NCI-H146 (cell line): Measurements from ENCODE around the gene TRMT10B.

ENCODE experiments used
- DNase-seq: peaks from one replicate; lab custom pipeline; 2025; lab: John Stamatoyannopoulos, UW

Gene TRMT10B, protein sequence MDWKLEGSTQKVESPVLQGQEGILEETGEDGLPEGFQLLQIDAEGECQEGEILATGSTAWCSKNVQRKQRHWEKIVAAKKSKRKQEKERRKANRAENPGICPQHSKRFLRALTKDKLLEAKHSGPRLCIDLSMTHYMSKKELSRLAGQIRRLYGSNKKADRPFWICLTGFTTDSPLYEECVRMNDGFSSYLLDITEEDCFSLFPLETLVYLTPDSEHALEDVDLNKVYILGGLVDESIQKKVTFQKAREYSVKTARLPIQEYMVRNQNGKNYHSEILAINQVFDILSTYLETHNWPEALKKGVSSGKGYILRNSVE

DNA sequence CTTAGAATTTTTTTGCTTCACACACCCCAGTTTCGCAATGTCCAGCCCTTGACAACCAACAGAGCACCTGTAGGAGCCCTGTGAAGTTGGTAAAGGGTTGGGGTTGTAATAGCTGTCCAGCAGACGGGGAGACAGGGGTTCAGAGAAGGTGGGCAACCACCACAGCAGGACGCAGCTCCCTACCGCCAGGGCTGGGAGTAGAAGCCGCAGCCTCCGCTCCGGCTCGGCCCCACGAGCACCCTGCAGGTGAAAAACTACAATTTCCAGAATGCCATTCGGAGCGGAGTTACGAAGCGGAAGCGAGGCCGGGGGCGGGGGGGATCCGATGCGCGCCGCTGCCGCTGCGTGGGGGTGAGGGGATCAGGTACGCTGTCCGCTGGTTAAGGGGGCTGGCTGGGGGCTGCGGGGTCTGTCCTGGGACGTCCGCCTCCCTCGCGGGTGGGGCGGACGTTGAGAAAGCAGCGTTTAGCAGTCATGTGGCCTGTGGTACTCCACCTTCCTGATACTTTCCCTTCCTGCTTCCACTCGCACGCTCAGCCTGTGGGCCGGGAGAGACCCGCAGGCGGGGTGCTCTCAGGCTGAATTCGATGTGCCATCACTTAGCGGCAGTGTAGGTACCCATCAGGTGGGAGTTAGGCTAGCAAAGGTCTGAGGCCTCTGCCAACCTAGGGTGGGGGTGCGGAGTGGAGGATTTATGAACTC, at the start of gene TRMT10B:
Gene TRMT10B, plus strand, starts transcription at position 317 of the 702 bp plus-strand sequence. CDS start 8,127 bp downstream, outside the sequence.
- peak; percentile 84 for DNase-seq

DNA sequence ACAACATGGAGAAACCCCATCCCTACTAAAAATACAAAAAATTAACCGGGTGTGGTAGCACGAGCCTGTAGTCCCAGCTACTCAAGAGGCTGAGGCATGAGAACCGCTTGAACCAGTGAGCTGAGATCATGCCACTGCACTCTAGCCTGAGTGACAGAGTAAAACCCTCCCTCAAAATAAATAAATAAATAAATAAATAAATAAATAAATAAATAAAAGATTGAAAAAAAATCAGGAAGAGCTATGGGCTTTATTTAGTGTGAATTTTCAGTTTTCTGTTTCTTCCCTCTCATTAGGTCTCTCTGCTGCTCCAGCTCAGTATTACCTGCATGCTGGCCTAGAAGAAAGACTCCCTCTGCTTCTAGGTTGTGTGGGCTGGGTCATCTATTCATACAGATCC, 47.8 kb upstream of the TRMT10B start:
- DNase-seq: no peak

DNA sequence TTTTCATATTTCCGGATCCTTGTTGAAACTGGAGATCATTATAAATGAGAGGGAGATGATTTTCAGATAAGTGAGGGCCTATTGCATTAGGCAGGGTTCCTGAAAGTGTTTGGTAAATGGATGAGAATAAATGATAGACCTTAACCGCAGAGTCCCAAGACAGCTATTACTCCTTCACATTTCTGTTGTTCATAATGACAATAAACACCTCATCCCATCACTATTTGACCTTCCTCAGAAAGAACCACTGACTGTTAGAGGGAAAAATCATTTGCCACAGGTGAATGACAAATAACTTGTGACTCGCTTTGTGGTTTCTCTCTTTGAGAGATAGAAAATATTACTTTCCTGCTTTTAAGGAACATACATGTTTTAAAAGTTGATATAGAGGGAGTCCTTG, 47.3 kb upstream of the TRMT10B start:
- DNase-seq: no peak

DNA sequence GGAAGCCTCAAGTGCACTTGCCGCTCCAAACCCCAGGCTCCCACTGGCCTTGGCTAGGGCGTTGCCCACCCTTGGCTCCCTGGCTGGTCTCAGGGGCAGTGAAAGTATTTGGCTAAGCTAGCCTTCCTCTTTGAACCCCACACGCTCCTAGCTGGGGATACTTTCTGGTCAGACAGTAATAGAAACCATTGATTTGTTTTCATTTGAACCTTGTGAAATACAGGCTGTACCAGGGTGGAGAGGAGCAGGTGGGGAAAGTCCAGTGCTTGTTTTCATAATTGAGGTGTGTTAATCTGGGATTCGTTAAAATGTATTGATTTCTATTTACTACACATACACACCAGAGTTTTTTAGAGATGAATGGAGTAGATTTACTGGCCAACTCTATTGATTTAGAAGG, 45.9 kb upstream of the TRMT10B start:
- DNase-seq: no peak

DNA sequence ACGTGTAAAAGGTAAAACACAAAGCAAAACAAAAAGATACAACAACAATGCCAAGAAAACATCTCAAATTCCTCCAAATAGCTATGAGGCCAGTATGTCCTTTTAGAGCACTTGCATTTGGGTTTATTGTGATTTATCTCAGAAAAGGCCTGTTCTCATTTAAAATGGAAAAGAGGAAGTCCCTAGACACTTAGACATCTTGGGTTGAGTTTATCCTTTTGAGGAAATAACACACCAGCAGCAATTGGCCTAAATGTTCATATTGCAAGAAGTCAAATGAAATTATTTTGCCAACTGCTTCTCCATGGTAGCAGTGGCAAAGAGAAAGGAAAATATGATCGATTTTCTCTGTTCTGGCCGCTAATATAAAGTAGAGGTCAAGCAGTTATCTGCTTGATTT, 43.6 kb upstream of the TRMT10B start:
- DNase-seq: no peak

DNA sequence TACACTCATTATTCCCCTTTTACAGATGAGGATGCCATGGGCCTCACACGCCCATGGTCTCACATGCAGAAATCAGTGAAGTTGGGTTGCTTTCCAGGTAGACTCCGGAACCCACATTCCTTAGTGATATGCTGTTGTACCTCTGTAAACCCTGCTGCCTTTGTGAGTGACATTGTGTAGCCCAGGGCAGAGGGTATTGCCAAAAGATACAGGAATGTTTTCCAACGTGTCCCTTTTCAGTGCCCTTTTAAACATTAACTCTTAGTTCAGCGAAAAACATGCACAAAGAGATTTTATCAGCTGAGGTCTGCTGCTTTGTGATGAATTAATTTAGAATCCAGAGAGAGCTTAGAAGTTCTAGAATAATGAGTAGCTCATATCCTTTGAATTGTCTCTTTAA, 38.3 kb upstream of the TRMT10B start:
- no peak for DNase-seq

DNA sequence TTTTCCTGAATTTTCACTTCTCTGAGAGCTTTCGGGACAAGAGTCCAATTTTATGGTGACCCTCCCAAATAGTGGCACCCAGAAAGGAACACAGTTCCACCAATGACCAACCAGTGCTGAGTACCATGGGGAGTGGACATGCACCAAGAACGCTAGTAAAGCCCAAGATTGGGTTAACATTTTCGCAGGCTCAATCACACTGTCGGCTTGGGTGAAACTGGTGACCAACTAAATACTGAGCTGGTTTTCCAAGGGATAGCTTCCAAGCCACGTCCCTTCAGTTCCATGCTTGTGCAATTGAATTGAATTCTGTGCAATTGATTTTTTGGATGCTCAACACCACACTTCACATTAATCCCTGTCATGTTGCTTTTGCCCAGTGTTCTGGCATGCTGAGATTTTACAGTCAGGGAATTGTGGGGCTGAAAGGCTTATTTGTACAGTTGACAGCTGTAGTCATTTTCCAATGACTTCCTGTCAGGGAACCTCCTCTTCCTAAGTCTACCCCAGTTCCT, 37.6 kb upstream of the TRMT10B start:
- DNase-seq: no peak

DNA sequence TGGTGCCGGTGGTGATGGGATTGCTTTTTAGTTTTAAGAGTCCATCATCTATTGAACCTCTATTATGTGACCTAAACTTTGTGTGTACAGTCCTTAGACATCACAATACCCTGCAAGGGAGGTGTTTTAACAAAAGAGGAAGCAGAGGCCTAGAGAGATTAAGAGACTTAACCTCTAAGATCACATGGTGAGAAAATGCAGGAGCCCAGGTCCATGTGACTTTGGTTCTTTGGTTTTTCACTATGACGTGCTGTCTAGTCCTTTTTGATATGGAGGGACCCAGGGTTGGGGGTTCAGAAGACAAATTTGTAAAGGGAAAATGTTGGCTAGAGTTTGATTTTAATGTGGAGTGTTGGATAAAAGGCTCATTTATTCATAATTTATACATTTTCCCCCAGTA, 34.1 kb upstream of the TRMT10B start:
- no peak for DNase-seq

DNA sequence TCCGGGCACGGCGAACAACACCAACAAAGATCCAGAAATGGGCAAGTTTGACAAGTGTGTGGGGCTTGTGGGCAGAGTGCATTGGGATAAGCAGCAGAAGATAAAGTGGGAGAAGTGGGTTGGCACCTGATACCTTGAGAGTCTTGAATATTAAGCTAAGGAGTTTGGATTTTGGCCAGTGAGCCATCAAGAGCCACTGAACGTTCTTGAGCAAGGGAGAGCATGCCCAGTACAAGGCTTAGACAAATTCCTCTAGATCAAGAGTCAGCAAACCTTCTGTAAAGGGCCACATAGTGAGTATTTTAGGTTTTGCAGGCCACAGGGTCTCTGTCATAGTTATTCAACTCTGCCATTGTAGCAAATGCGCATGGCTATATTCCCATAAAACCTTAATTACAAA, 26.6 kb upstream of the TRMT10B start:
- no peak for DNase-seq

DNA sequence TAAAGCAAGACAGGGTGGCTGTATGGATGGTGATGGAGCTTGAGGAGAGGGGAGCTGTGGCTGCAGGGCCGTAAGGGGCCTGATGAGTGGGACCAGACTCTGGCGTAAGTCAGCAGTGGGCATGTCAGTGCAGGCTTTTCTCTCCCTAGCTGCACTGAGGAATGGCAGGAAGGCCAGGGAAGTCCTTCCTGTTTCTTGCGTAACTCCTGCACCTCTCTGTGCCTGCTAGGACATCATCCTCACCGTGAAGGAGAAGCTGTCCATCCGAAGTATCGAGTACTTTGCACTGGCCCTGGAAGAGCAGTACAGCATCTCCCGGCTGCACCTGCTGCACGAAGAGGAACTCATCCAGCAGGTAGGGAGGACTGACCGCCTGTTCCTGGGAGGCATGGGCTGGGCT, 24.1 kb upstream of the TRMT10B start:
- no peak for DNase-seq

DNA sequence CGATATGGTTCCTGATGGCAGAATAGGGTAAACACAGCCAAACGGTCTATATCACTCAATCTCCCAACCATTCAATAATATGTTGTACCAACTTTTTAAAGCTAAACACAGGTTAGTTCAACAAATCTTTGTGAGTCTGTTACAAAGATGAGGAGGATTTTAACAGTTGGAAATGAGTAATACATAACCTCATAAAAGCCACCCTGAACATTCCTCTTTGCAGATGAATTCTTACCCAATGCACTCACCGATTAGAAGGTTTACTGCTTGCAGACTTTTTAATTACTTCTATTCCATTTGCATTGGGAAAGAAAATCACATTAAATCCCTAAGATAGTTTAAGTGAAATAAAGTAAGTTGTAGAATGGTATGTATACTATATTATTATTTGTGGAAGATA, 23.3 kb upstream of the TRMT10B start:
- DNase-seq: no peak

DNA sequence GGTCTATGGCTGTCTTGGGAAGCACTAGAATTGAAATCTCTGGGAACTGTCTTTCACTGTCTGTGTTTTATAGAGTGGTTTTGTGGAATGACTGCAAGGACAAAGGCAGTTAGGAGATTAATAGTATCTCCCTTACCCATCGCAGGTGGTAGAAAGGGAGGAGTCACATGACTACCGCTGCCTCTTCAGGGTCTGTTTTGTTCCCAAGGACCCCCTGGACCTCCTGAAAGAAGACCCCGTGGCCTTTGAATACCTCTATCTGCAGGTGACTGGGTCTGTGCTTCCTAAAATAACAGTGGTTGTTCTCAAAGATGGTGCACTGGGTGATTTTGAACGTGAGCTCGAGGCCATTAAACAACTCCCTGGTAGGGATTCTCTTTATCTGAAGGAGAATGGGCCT, 22.8 kb upstream of the TRMT10B start:
- DNase-seq: peak; percentile 22

DNA sequence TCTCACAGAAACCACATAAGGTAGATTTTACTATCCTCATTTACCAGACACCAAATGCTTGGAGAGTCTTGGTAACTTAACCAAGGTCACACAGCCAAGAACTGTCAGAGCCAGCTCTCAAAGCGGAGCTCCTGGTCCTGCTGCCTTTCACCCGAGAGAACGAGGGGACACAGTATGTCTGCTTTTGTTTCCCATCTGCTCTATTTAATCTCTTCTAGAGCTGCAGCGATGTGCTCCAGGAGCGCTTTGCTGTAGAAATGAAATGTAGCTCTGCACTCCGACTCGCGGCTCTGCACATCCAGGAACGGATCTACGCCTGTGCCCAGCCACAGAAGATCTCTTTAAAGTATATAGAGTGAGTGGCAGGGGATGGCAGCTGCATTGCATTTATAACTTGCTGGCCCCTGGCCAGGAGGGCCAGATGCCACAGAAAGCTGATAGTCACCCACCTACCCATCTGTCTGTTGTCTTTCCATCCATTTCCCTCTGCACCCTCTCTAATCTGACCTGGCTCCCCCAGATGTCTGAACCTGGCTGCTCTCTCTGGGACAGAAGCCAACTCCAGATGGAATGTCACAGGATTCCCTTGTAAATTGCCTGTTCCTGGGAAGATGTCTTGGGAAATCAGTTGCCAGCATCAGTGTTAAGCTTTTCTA, 21.4 kb upstream of the TRMT10B start:
- DNase-seq: no peak

DNA sequence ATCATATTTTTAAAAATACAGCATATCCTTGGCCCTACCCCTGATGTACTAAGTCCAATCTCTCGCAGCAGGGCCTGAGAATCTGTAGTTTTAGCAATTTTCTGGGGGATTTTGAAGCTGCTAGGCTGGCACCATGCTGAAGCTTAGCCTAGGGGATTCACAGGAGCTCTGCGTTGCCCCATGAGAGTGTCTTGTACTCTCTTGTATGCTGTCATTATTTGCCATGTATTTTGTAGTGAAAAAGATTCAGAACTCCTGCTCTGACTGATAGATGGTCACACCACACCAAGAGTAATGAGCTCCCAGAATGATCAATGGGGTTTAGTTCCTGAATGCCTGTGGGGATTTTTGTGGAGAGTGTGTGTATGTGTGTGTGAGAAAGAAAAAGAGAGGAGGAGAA, 20.7 kb upstream of the TRMT10B start:
- no peak for DNase-seq

DNA sequence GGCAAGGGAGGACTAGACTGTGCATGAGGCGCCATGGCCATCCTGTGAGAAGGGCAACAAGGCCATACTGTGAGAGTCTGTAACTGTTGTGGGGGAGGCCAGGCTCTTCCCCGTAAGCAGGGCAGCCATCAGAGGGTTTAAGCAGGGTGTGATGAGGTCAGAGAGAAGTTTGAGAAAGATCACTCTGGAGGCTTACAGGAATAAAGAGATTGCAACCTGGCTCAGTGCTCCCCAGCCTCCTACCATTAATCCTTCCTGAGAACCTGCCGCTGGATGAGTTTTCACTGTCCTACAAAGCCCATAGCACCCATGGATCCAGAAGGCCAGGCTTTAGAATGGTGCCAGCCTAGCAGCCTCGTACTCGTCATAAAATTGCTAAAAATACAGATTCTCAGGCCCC, 14.4 kb upstream of the TRMT10B start:
- DNase-seq: no peak

DNA sequence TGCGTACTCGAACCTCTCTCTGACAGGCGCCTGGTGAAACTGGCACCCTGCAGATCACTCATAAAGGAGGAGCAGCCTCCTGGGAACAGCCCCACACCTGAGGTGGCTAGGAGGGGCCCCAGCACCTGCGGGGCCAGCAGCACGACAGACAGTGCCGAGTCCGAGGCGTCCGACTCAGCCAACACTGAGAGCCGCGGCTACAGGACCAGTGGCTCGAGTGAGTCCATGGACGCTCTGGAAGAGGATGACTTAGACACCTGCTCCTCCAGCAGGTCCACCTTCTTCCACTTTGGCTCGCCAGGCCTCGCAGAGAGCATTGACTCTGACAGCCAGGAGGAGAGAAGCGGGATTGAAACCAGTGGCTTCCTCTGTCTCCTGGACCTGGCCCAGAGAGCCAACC, 13.5 kb upstream of the TRMT10B start:
- no peak for DNase-seq

DNA sequence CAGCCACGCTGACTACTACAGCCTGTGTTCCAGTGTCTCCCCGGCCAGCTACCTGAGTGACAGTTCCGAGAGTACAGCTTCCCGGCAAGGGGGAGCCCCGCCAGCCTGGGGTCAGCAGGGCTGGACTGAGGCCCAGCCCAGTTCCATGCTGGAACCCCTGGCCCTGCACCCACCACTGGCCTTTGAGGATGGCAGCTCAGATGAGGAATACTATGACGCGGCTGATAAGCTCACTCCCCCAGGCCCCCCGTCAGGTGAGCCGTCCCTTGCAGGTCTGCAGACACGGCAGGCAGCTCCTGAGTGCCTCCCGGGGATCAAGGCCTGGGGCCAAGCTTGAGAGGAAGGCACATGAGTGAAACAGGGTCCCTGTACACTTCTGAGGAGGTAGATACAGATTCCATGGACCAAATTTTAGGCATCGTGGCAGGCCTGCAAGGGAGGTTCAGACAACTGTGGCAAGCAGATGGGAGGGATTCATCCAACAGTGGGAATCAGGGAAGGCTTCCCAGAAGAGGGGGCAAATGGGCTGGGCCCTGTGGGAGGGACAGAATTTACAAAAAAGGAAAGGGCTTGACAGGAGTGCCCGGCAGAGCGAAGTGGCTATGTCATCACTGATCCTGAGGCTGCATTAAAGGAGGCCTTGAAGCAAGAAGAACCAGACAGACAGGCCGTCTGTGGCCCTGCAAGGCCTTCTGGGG, 12.8 kb upstream of the TRMT10B start:
- DNase-seq: no peak

DNA sequence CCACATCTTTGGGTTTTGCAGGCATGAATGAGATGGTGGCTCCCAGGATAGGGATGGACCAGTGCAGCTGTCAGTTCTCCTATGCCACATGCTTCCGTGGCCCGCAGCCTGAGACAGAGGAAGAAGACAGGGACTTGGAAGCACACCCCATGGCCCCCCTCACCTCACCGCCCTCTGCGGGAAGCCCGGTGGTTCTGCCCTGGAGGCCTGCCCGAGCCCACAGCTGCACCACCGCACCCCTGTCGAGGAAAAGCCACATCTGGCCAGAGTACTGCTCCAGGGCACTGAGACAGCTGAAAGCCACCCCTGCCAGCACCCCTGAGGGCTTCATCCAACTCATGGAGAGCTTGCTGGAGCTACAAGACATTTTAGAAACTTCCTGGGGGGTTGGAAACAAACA, 7.6 kb upstream of the TRMT10B start:
- no peak for DNase-seq

DNA sequence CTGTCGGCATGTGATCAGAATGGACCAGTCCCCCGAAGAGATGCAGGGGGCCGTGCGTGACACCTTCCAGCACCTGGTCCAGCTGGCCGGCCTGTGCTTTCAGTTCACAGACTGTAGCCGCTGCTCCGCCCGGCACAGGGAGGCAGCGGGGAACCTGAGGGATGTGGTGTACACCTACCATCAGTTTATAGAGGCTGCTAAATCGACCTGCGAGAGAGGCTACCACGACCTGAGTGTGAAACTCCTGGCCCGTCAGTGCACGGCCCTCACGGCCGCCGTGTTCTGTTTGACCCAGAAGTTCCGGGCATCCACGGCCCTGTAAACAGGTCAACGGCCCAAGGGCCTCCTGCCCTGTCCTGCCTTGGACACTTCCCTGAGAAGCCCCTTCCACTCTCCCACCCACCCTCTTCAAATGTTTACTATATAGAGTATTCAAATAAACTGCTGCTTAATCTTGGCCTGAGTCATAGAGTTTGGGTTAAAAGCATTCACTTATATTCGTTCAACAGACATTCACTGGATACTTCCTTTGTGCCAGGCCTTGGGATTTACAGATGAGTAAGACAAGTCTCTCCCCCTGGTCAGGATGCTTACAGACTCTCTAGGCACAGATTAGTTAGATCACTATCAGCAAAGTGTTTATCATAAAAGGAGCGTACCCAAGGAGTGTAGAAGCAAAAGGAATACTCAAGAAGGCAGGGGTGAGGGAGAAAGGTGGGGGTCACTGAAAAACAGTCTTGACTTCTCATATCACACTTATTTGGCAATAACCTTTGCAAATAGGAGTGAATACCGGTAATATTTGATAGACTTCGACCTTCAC, 6.9 kb upstream of the TRMT10B start:
- no peak for DNase-seq

DNA sequence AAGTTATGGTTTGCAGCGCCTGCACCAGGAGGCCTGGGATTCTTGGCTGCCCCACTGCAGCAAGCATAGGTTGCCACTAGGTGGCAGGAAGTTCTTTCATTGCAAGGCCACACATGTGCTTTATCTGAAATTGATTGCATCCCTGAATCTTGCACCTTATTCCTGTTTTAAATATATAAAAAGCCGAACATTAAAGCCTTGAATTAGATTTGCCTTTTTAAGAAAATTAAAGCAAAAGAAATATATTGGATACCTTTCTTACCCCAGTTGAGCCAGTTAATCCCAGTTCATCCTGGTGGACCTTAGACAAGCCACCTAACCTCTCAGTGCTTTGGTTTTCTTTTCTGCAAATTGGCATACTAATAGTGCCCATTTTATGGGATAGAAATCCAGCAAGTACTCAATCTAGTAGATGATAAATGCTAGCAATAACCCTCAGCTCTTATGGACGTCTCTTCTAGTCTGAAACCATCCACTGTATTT, 6.3 kb upstream of the TRMT10B start:
- DNase-seq: peak; percentile 68

DNA sequence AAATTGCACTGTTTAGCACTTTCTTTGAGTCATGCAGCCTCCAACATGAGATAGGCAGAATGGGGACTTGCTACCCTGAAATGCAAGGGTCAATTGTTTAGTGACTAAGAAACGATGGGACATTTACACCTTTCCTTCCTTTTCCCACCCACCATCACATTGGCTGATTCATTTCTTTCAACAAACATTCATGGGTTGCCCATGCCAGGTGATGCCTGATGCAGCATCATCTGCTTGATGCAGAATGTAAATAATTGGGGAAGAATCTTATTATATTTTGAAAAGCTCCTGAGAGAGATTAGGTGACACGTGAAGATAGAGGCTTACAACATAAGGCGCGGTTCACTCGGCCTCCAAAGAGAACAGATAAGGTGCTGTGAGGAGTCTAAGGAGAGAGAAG, 4.5 kb upstream of the TRMT10B start:
- no peak for DNase-seq
